Gastrocnemius medialis (tissue), 4 donors: ENCODE results near the gene CPLX3.

ENCODE experiments used
- POLR2A ChIP-seq, 2 donors: fragments of 450-650 bp; IDR thresholded peaks; one replicate each; pipeline ENCODE4 v1.6.1; 2017; ENCODE audit warnings: antibody characterized with exemption in 2 of 2, mild to moderate bottlenecking in 2 of 2, moderate library complexity in 2 of 2
- TF ChIP-seq, protein P1 (sequence below), 5 experiments: fragments of 450-650 bp in 3 of 5; fragments of 200-600 bp in 2 of 5; sonication (generic) in 2 of 5; IDR thresholded peaks in 4 of 5; conservative IDR thresholded peaks in 1 of 5; 1 replicate in 4 of 5; 2 replicates in 1 of 5; pipeline ENCODE4 v1.5.1; 2016 to 2019; ENCODE audit warnings: antibody characterized with exemption in 5 of 5, mild to moderate bottlenecking in 3 of 5, moderate library complexity in 3 of 5

DNA sequence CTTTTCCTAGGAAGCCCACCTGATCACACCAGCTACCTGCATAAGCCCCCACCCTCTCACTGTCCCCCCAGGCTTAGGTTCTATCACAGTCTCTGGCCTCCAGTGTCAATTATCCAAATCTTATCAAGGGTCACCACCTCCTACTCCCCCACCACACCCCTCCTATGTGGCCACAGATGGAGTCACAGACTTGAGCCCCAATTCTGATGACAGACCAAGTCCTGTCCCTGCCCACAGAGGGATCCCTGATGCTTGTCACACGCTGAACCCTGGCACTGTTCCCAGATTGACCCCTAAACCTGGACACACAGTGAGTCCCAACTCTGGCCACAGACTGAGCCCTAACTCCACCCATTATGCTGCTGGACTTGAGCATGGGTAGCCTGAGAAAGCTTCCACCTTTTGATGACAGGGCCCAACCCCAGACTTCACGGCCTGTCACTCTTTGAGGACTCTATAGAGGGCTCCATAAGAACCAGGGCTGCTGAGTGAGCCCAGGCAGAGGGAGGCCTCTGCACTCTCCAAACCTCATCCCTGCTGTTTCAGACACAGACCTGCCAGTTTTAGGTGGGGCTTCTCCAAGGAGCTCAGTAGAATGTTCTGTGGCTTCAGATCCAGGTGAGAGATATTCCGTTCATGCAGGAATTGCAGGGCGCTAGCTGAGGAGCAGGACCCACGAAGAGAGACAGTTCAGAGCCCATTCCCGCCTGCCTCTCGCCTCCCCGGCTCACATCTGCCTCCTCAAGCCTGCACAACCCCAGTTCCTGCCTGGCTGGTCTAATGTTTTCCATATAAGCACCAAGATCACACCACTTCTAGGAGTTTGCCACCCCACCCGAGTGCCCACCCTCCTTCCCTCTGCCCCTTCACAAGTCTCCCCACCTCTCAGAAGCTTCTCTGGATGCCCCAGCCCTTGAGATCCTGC is 14.7 kb downstream of the CPLX3 start:
- TF ChIP-seq, protein P1, sequence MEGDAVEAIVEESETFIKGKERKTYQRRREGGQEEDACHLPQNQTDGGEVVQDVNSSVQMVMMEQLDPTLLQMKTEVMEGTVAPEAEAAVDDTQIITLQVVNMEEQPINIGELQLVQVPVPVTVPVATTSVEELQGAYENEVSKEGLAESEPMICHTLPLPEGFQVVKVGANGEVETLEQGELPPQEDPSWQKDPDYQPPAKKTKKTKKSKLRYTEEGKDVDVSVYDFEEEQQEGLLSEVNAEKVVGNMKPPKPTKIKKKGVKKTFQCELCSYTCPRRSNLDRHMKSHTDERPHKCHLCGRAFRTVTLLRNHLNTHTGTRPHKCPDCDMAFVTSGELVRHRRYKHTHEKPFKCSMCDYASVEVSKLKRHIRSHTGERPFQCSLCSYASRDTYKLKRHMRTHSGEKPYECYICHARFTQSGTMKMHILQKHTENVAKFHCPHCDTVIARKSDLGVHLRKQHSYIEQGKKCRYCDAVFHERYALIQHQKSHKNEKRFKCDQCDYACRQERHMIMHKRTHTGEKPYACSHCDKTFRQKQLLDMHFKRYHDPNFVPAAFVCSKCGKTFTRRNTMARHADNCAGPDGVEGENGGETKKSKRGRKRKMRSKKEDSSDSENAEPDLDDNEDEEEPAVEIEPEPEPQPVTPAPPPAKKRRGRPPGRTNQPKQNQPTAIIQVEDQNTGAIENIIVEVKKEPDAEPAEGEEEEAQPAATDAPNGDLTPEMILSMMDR (IDR thresholded peaks at IDR 0.05 in 4 of 5, conservative IDR thresholded peaks at IDR 0.05 in 1 of 5): no peak
- TF ChIP-seq POLR2A (IDR thresholded peaks at IDR 0.05): no peak
